NCI-H774 (cell line): ENCODE data around the gene SLC22A16.

Experiments used
- DNase-seq: peaks from one replicate; lab custom pipeline; 2025; lab: John Stamatoyannopoulos, UW

Gene SLC22A16

GRCh38 chr6:110401585-110402176, 74.7 kb downstream of the SLC22A16 start:
- DNase-seq, result no peak

GRCh38 chr6:110400208-110400607, 76.2 kb downstream of the SLC22A16 start:
- DNase-seq, result no peak

GRCh38 chr6:110399219-110400071, 77.0 kb downstream of the SLC22A16 start:
- DNase-seq, result no peak

GRCh38 chr6:110398778-110399177, 77.6 kb downstream of the SLC22A16 start:
- DNase-seq, result no peak

GRCh38 chr6:110395221-110395620, 81.2 kb downstream of the SLC22A16 start:
- no peak for DNase-seq

- no peak for DNase-seq
Measured at GRCh38 chr6:110394409-110394808, 82.0 kb downstream of the SLC22A16 start.

- no peak for DNase-seq
Measured at GRCh38 chr6:110392727-110393126, 83.7 kb downstream of the SLC22A16 start.

GRCh38 chr6:110390404-110390803, 86.0 kb downstream of the SLC22A16 start:
- no peak for DNase-seq

GRCh38 chr6:110389689-110390382, 86.6 kb downstream of the SLC22A16 start:
- no peak for DNase-seq

GRCh38 chr6:110387986-110388385, 88.4 kb downstream of the SLC22A16 start:
- no peak for DNase-seq

GRCh38 chr6:110385458-110385863, 91.0 kb downstream of the SLC22A16 start:
- no peak for DNase-seq

- DNase-seq, result no peak
Measured at GRCh38 chr6:110378552-110378951, 97.9 kb downstream of the SLC22A16 start.
